HEK293T (cell line): ENCODE results near the gene ANO2.

Experiments
- CTCF ChIA-PET: fragments of 350-600 bp; formaldehyde crosslinking; extraction: SDS; loops from one replicate; lab custom pipeline; 2021; ENCODE audit warnings: antibody characterized with exemption, inconsistent platforms; lab: Yijun Ruan, JAX
- POLR2A ChIA-PET: fragments of 350-600 bp; formaldehyde crosslinking; extraction: SDS; loops from one replicate; lab custom pipeline; 2020; ENCODE audit warnings: antibody characterized with exemption, inconsistent platforms; lab: Yijun Ruan, JAX
- DNase-seq: peaks from one replicate; pipeline ENCODE4 v3.0.0; 2012; ENCODE audit warnings: mixed read lengths; ENCODE audit errors: extremely low spot score
- ARNT ChIP-seq: fragments of 450-650 bp; IDR thresholded peaks from 2 replicates; pipeline ENCODE4 v1.6.1; 2017; ENCODE audit warnings: mild to moderate bottlenecking
- BHLHE40 ChIP-seq: fragments of 450-650 bp; IDR thresholded peaks from 2 replicates; pipeline ENCODE4 v1.6.1; 2016; ENCODE audit warnings: mild to moderate bottlenecking, moderate library complexity, borderline replicate concordance
- CTBP1 ChIP-seq: fragments of 450-650 bp; IDR thresholded peaks from 2 replicates; pipeline ENCODE4 v1.6.1; 2016; ENCODE audit warnings: borderline replicate concordance
- ELF4 ChIP-seq: fragments of 450-650 bp; IDR thresholded peaks from 2 replicates; pipeline ENCODE4 v1.6.1; 2017; ENCODE audit warnings: antibody characterized with exemption
- FOXA1 ChIP-seq: fragments of 450-650 bp; IDR thresholded peaks from 2 replicates; pipeline ENCODE4 v1.6.1; 2016; ENCODE audit warnings: mild to moderate bottlenecking
- FOXK2 ChIP-seq: fragments of 450-650 bp; IDR thresholded peaks from 2 replicates; pipeline ENCODE4 v1.6.1; 2016; ENCODE audit warnings: mild to moderate bottlenecking
- FOXM1 ChIP-seq: fragments of 450-650 bp; IDR thresholded peaks from 2 replicates; pipeline ENCODE4 v1.6.1; 2017; ENCODE audit warnings: mild to moderate bottlenecking, borderline replicate concordance
- HDGF ChIP-seq: fragments of 450-650 bp; IDR thresholded peaks from 2 replicates; pipeline ENCODE4 v1.6.1; 2017; ENCODE audit warnings: antibody characterized with exemption, borderline replicate concordance
- L3MBTL2 ChIP-seq: fragments of 450-650 bp; conservative IDR thresholded peaks from 2 replicates; pipeline ENCODE4 v1.6.1; 2016; ENCODE audit warnings: mild to moderate bottlenecking
- LEF1 ChIP-seq: fragments of 450-650 bp; IDR thresholded peaks from 2 replicates; pipeline ENCODE4 v1.6.1; 2017; ENCODE audit warnings: mild to moderate bottlenecking, borderline replicate concordance
- NFRKB ChIP-seq: fragments of 450-650 bp; IDR thresholded peaks from 2 replicates; pipeline ENCODE4 v1.6.1; 2016; ENCODE audit warnings: mild to moderate bottlenecking, moderate library complexity
- SP1 ChIP-seq: fragments of 450-650 bp; IDR thresholded peaks from 2 replicates; pipeline ENCODE4 v1.6.1; 2017
- SUZ12 ChIP-seq: fragments of 450-650 bp; IDR thresholded peaks from 2 replicates; pipeline ENCODE4 v1.6.1; 2016; ENCODE audit warnings: mild to moderate bottlenecking
- TARDBP ChIP-seq: fragments of 450-650 bp; IDR thresholded peaks from 2 replicates; pipeline ENCODE4 v1.6.1; 2016
- ZNF384 ChIP-seq: fragments of 450-650 bp; IDR thresholded peaks from 2 replicates; pipeline ENCODE4 v1.6.1; 2016
- TF ChIP-seq, protein P1 (sequence below): fragments of 450-650 bp; IDR thresholded peaks from 2 replicates; pipeline ENCODE4 v1.6.1; 2016

ANO2 gene

DNA sequence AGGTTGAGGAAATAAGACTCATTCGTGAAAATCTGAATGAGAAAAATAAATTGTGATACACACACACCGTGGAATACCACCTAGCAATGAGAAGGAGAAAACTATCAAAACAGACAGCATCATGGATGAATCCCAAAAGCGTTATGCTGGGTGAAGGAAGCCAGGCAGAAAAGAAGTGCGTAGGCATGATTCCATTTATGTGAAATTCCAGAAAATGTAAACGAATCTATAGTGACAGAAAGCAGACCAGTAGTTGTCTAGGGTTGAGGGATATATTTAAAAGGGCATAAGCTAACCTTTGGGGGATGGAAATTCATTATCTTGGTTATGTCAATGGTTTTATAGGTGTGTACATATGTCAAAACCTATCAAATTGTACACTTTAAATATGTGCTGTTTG lies 42.5 kb upstream of the ANO2 start:
- no peak for DNase-seq
- no peak for TF ChIP-seq BHLHE40
- TF ChIP-seq HDGF = no peak
- no peak for TF ChIP-seq SUZ12
- no peak for TF ChIP-seq SP1
- TF ChIP-seq NFRKB = no peak
- TF ChIP-seq ZNF384 = no peak
- no peak for TF ChIP-seq FOXM1
- no peak for TF ChIP-seq TARDBP
- no peak for TF ChIP-seq FOXA1
- TF ChIP-seq LEF1 = no peak
- no peak for TF ChIP-seq CTBP1
- TF ChIP-seq ELF4 = no peak
- no peak for TF ChIP-seq ARNT
- TF ChIP-seq L3MBTL2 = no peak
- TF ChIP-seq, protein P1, sequence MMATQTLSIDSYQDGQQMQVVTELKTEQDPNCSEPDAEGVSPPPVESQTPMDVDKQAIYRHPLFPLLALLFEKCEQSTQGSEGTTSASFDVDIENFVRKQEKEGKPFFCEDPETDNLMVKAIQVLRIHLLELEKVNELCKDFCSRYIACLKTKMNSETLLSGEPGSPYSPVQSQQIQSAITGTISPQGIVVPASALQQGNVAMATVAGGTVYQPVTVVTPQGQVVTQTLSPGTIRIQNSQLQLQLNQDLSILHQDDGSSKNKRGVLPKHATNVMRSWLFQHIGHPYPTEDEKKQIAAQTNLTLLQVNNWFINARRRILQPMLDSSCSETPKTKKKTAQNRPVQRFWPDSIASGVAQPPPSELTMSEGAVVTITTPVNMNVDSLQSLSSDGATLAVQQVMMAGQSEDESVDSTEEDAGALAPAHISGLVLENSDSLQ = no peak
- TF ChIP-seq FOXK2 = no peak
- POLR2A ChIA-PET = interaction anchor here (0.5 kb wide), 1 partner anchor 300 kb away, joined by 3 read pairs; no protein-coding TSS in a partner anchor
- CTCF ChIA-PET = interaction anchor here (0.9 to 6.5 kb wide), 11 partner anchors 9 to 298 kb away, joined by 3 to 175 read pairs (median 4); no protein-coding TSS in a partner anchor

DNA sequence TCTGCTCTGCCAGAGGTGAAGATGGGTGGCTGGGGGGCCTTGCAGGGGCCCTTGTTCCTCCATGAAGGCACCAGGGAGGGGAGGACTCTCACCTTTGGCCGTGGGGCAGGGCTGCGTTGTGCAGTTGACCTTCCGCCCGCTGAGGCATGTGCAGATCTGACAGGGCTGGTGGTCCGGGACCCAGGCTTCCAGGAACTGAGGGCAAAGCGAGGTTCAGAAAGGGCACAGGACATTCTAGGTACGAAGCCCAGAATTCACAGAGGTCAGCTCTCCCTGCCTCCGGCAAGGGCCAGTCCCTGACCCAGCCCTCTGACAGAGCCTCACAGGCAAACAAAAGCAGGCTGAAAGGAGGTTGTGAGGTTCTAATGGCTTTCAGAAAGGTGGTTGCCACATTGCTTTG lies 40.4 kb upstream of the ANO2 start:
- no peak for DNase-seq
- CTCF ChIA-PET = no interaction called here
- TF ChIP-seq ARNT = no peak
- TF ChIP-seq SP1 = no peak
- TF ChIP-seq HDGF = no peak
- TF ChIP-seq FOXK2 = no peak
- TF ChIP-seq L3MBTL2 = no peak
- TF ChIP-seq SUZ12 = no peak
- TF ChIP-seq FOXA1 = no peak
- no peak for TF ChIP-seq ZNF384
- POLR2A ChIA-PET = no interaction called here

DNA sequence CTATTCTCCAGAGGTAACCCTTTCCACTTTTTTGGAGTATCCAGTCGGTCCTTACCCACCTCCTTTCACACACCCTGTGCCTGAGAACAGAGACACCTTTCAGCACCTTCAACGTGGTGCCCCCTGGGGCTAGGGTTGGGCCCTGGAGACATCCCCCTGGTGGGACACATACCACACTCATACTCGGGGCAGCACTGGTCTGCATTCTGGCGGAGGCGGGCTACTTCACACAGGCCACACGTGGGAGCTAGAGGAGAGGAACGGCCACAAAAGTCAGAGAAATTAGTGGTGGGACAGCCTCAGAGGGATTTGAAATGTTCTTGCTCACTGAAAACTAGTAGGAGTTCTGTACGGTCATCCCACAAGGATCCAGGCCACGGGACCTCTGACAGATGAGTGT lies 39.8 kb upstream of the ANO2 start:
- POLR2A ChIA-PET = no interaction called here
- CTCF ChIA-PET = no interaction called here
- DNase-seq = no peak
- no peak for TF ChIP-seq TARDBP
- no peak for TF ChIP-seq ZNF384
- TF ChIP-seq L3MBTL2 = no peak
- no peak for TF ChIP-seq HDGF
- TF ChIP-seq BHLHE40 = no peak
- TF ChIP-seq SUZ12 = no peak
- TF ChIP-seq, protein P1 = no peak
- no peak for TF ChIP-seq ELF4
- no peak for TF ChIP-seq FOXK2
- TF ChIP-seq ARNT = no peak
- TF ChIP-seq CTBP1 = no peak
- TF ChIP-seq FOXA1 = no peak

DNA sequence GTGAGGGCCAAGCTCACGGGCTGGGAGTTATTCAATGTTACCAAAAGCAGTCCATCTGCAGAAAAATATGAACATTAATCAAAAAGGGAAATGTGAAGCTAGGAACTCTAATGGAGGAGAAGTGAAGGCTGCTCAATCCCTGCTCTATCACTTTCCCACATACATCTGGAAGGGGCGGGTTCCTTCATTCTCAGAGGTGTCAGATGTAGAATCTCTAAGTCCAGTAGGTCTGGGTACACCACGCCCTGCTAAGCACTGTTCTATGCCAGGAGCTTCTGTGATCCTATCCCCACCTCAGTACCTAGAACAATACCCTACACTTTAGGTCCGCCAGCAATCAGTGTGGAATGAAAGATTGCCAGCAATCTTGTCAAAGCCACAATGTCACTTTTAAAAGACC lies 37.0 kb upstream of the ANO2 start:
- POLR2A ChIA-PET = no interaction called here

DNA sequence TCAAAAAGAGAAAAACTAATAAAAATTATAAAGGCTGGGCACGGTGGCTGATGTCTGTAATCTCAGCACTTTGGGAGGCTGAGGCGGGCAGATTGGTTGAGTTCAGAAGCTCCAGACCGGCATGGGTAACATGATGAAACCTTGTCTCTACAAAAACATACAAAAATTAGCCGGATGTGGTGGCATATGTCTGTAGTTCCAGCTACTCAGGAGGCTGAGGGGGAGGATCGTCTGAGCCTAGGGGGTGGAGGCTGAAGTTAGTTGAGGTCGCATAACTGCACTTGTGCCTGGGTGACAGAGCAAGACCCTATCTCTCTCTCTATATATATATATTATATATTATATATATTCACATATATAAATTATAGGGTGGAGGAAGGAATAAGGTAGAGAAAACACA lies 32.5 kb upstream of the ANO2 start:
- TF ChIP-seq L3MBTL2 = no peak
- no peak for TF ChIP-seq ARNT
- TF ChIP-seq FOXM1 = no peak
- TF ChIP-seq ELF4 = no peak
- no peak for TF ChIP-seq NFRKB
- TF ChIP-seq CTBP1 = no peak
- TF ChIP-seq SP1 = no peak
- DNase-seq = no peak
- CTCF ChIA-PET = no interaction called here
- POLR2A ChIA-PET = no interaction called here

More for the DNA sequence above, 37.0 kb upstream of the ANO2 start:
- DNase-seq = no peak
- CTCF ChIA-PET = interaction anchor here (1.2 to 1.7 kb wide), 2 partner anchors 15 to 55 kb away, joined by 6 to 7 read pairs; no protein-coding TSS in a partner anchor
- TF ChIP-seq SP1 (no peak), FOXK2 (no peak), LEF1 (no peak), ARNT (no peak), FOXM1 (no peak), BHLHE40 (no peak), ZNF384 (no peak), HDGF (no peak)
- TF ChIP-seq, protein P1 = no peak

DNA sequence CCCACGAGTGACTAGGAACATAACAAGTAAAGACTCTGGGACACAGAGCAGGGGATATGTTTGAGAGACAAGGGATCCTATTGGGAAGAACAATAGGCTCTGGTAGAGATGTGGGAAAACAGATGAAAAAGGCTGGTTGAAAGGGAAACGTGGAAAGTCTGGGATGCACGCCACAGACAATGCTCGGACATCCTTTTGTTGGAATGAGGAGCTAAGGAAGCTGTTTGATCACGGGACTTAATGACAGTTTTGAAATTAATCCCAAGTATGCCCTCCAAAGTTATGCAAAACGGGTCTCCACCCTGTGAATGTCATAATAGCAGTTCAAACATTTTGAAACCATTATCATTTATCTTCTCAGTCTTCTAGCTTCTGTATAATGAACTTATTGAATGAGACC lies 31.7 kb upstream of the ANO2 start:
- ChIA-PET POLR2A (no interaction called here), CTCF (interaction anchor here (0.7 kb wide), 1 partner anchor 12 kb away, joined by 4 read pairs; no protein-coding TSS in a partner anchor)
- DNase-seq = no peak
- no peak for TF ChIP-seq NFRKB
- no peak for TF ChIP-seq SUZ12
- TF ChIP-seq ARNT = no peak
- no peak for TF ChIP-seq ZNF384
- no peak for TF ChIP-seq L3MBTL2
- TF ChIP-seq, protein P1 = no peak
- no peak for TF ChIP-seq FOXA1
- TF ChIP-seq SP1 = no peak
- no peak for TF ChIP-seq TARDBP
- TF ChIP-seq ELF4 = no peak
- no peak for TF ChIP-seq FOXK2
- no peak for TF ChIP-seq FOXM1
